Measurements from ENCODE around the gene SEPSECS. TPM values are rescaled to one million over a fixed set of nuclear protein-coding genes. Genes with fewer than 3 reads are reported as not detected.

Gene SEPSECS
- total RNA-seq, 1 donor from 2014 or later, result 10.8 TPM

DNA sequence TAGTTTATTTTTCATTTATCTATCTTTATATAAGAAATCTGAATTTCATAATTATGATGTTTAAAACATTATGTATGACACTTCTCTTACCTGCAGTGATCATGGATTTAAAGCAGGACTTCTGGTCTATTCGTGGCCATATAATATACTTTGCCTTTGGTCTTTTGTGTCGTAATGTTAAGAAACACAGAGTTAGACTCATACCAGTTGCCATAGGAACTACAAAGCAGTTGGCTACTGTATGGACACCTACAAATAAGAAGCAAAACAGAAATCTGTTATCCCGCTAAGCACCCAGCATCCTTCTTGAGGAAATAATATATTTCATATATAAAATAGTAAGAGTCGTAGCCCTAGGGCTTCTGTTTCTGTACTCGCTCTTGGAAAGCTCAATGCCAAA lies 4.3 kb downstream of the SEPSECS start:
- DNase-seq (ENCODE audit: low spot score), result no peak

DNA sequence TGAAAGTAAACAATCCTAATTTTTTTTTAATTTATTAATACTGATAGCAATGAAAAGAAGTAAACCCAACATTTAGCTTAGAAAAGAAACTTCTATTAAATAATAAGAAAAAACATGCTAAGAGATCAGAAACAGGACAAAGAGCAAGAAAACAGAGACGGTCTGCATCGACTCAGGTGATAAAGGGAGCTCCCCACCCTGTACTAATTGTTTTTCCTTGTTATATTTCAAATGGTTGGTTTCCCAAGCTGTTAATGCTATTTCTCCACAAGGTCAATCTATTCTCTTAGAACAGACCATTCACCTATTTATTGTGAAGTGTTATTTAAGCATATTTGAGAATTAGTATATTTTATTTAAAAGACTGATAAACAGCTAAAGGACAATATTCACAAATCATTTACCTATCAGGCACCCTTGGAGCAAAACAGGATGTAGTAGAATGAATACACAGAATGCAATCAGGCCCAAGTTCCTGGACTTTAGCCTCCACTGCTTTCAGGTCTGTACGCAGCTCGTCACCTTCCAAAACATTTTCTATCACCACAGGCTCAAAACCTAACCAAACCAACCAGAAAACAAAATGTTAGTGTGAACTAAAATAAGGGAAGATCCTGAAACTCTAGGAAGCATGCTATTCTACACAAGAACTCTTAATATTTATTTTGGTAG lies 5.5 kb downstream of the SEPSECS start:
- DNase-seq (ENCODE audit: low spot score), result no peak

DNA sequence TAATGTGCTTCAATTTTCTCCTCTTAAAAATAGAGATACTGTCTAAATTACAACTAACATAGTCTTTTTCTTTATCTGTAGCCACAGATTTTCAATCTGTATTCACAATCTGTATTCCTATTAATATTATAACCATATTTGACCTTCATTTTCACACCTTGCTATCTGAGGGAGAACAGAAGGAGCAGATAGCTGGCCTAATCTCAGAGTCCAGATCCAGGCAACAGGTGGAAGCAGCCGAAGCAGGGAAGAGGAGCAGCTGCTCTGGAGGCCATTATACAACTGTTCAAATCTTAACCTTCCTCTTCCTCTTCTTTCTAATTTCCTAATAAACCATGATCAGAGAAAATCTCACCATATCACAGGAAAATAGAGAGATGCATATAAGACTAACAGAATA lies 14.2 kb downstream of the SEPSECS start:
- no peak for DNase-seq (ENCODE audit: low spot score)

DNA sequence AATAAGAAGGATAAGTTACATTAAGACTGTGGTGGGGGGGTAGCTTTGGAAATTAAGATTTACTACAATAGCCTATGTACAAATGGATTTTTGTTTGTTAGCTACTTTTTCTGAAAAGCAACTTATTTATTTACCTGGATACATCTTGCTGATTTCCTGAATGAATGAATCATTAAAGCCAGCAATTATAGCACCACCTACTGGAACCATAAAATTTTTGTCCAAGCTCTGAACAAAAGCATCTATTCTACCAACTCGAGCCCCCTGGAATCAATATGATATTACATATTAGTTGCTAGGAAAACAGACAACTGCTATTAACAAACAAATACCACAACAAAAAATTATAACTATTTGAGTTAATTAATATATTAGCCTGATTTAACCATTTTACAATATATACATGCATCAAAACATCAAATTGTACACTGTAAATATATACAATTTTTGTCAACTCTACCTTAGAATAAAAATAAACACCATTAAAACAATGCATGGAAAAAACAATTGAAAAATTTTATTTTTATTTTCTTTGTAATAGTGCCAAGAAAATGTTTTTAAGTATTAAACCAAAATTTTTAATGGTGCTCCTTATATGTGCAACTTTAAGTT lies 15.3 kb downstream of the SEPSECS start:
- no peak for DNase-seq (ENCODE audit: low spot score)

DNA sequence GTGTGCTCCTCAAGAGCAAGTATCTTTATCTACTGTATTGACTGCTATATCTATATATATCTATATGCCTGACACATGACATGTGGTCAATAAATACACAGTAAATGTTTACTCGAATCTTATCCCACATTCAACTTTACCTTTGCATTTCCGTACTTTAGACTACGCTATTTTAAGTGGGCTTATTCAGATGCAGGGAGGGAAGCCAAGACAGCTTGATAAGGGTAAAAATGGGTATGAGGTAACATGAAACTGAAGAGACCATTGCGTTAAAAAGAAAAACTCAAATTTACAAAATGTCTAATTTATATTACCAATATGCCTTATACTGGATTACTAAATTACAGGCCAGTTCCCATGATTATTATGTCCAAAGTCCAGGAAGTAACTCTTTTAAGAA lies 17.8 kb downstream of the SEPSECS start:
- no peak for DNase-seq (ENCODE audit: low spot score)

DNA sequence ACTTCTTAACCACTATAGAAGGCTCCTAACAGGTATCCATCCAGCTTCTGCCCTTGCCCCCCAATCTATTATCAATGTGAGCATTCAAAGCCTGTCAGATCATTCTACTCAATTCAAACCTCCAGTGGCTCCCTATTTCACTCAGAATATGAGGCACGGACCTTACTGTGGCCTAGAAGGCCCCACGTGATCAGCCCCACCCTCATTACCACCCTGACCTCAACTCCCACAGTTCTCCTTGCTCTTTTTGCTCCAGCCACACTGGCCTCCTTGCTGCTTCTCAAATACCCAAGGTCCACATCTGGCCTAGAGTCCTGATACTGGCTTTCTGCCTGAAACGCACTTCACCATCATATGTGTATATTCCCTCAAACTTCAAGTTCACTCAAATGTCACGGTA lies 18.7 kb downstream of the SEPSECS start:
- DNase-seq (ENCODE audit: low spot score), result no peak

DNA sequence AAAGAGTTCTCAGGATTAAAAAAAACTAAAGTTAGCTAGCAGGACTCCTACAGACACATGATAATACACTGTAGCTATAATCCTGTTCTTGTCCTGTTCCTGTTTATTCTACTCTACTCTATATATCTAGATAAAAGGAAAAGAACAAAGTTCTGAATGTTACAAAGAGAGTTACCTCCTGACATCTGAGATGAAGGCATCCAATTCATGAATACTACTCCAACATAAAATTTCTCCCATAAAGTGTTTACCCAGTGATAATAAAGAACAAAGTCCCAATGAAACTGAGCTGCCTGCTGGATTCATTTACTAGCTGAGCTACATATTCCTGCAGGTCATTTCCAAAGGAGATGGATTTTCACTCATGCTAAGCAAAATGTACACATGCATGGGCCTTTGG lies 27.1 kb downstream of the SEPSECS start:
- DNase-seq (ENCODE audit: low spot score), result no peak

DNA sequence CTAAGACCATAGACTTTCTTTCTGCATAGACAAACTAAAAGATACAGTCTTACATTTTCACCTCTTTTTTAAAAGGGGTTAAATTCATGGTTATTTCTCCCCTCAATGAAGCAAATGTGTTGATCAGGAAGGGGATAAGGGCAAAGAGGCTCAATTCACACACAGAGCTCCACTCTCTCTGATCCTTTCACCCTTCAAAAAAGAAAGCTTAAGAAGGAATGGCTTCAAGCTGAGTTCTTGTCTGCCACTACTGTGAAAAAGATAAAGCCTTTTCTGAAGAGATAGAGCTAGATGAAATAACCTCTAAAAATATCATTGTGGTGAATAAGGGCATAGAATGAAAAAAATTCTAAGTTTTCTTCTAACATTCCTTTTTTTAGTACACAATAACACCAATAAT lies 28.3 kb downstream of the SEPSECS start:
- DNase-seq (ENCODE audit: low spot score), result no peak

DNA sequence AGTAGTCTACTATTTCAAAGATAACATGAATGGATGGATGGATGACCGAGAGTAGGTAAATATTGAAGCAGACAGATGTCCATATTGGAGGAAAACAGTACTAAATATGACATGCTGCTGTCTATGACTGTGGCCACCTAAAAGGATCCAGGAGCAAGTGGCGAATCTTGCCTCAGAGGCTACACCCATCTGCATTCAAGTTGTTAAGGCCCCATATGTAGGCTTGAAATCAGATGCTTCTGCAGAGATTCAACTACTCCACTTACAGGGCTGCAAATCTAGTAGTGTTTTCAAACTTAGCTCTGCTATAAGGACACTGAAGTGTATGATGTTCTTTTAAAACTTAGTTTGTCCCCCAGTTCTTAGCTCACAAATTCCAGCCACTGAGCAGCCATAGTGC lies 28.9 kb downstream of the SEPSECS start:
- no peak for DNase-seq (ENCODE audit: low spot score)

DNA sequence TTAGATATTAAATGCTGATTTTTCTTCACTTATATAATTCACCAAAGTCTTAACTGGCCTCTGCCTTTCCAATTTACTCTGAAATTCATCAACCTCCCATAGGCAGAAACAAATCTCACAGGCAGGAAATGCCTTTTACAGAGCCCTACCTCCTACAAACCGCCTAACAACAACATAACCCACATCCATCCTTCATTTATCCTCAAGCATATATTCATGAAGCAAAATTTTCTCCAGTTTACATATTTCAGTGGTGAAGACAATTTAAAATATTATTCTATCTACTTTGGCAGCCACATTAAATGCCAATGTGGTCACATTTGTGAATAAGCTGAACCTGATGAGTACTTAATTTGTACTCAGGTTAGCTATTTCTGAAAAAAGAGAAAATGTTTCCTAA lies 30.3 kb downstream of the SEPSECS start:
- no peak for DNase-seq (ENCODE audit: low spot score)

DNA sequence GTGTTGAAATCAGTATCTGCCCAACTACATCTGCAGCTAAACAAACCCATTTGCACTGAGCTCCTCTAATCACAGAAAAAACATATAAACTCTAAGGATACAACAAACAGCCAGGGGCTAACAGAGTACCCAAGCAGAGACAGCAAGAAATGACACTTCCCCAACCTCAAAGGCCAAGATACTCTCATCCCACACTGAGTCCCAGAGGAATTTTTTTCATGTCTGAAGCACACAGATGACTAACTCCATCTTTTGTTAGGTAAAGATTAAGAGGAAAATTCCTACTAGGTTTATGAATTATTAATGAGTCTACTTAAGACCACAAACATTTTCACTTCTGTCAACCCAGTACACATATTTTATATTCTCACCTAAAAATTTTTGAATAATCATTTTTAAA lies 31.6 kb downstream of the SEPSECS start:
- no peak for DNase-seq (ENCODE audit: low spot score)

DNA sequence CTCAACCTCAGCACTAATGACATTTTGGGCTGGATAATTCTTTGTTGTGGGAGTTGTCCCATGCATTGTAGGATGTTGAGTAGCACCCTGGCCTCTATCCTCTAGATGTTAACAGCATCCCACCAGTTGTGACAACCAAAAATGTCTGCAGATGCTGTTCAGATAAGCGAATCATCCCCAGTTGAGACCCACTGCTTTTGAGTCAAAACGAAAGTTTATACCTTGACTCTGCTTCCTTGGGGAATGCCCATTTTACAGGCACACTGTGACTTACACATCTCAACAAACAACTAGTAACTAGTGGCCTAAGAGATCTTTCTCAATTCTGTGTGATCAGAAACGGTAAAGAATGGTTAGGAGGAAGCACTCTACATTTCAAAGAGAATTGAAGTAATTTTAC lies 37.0 kb downstream of the SEPSECS start:
- no peak for DNase-seq (ENCODE audit: low spot score)

DNA sequence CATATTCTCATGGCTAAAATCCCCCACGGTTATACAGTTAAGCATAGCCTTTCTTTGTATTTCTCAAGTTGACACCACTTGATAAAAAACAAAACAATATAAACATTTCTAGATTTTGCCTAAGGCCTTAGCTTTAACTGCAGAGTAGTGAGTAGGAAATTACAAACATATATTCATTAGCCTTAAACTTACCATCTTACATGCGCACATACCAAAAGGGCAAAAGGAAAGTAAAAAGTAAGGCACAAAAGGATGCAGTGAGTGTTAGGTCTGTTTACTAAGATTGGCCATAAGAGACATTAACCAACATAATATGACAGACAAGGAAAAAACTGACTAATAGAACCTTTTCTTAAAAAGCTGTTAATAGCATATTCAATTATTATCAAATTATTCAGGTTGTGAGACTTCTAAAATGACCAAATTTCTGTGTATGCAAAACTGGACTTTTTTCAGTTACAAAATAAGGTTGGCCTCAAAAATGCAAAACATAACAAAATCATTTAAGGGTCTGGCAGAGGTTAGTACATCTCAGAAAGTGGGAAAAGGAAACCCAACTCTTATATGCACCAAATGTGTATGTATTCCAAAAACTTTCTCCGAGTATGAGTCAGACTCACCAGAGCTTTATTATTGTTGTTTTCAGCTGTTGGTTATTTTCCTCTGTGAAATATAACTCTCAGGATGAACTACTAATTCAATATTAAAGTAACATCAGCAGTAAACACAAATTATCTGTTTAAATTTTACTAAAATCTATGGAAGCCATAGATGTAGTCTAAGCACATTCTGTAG lies 39.9 kb downstream of the SEPSECS start:
- no peak for DNase-seq (ENCODE audit: low spot score)

DNA sequence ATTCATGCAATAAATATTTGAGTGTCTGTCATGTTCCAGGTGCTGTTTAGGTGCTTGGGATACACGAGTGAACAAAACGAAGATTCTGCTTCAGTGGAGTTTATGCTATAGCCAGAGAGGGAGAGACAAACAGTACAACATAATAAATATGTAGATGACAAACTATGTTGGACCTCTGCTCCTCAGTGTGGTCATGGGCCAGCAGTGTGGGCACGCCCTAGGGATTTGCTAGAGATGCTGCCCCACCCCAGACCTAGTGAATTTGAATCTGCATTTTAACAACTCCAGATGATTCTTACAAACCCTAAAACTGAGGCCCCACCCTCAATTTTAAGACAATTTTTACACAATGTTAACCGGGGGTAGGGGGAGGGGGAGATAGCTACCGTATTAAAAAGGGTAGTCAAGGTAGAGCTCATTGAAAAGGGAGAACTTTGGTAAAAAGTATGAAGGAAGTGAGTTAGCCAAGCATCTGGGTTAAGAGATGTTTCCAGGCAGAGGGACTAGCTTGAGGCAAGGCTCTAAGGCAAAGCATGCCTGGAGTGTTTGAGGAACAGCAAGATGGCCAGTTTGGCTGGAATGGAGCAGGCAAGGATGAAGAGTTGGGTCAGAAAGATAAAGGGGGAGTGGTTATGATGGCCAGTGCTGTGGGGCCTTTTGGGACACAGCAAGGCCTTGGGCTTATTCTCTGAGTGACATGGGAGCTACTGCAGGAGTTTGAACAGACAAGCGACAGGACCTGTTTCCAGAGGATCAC lies 42.4 kb downstream of the SEPSECS start:
- DNase-seq (ENCODE audit: low spot score), result no peak

DNA sequence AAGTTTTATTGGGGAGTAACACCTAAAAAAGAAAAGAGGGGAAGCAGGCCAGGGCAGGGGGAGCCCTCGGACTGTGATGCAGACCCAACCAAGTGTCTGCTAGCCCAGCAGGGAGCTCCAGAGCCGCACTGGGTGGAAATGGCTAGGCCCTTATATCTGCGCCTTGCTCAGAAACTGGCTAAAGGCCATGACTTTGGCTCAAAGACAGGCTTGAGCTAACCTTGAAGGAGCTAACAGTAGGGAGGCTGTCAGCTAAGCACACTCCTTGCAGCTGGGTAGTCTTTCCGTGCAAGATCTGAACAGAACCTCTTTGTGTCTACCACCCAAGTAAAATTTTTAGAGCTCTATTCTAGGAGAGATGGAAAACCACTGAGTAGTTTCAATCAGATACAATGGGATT lies 43.0 kb downstream of the SEPSECS start:
- no peak for DNase-seq (ENCODE audit: low spot score)

DNA sequence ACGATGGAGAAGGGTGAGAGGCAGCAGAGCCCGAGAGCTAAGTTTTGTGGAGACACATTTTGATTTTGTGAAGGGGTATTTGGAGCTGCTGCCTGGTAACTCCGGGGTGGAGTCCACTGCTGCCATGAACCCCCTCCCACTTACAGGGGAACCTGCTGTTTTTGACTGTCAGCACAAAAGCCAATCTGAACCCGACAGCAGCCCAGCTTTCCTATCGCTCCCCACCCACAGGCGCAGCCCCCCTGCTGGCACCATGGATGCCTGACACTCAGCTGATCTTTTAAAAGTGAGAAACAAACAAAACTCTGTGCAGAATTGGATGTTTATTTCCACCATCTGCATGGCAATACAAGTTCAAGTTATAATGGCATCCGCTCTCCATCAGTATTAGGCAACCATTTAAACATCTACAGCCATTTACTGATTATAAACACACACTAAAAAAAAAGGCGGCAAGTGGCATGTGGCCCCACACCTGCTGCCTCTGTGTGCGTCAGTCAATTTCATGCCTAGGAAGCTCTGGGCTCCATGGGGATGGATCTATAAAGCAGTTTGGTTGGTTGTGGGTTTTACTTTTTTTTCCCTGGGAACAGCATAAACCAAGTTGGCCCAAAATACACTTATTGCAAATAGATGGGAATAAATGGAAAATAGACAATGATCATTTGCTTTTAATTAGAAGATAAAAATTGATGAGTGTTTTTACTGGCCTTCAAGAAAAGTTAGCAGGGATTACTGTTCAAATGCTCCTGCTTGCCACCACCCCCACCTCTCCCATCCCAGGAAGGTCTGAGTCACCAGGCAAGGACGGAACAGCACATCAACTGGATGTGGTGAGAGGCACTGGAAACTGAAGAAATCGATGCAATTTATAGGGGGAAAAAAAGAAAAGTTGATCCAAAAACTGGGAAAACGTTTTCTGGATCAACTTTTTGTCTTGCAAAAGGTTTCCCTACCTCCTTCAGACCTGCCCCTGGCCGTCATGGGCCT lies 46.0 kb downstream of the SEPSECS start:
- no peak for DNase-seq (ENCODE audit: low spot score)

DNA sequence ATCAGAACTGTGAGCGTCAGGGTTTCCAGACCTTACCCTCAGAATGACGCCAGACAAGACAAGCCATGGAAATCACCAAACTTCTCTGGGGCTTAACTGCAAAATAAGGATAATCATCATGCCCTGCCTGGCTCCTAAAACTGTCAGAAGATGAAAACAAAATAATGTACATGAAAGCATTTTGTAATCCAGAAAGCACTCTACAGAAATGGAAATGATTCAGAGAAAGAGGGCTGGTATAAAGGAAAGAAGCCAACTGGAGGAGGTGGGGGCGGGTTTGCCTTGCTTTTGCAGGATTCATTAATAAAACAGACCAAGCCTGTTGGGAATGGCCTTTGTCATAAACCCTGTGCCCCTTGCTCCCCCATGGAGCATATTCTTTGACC lies 47.3 kb downstream of the SEPSECS start:
- no peak for DNase-seq (ENCODE audit: low spot score)

DNA sequence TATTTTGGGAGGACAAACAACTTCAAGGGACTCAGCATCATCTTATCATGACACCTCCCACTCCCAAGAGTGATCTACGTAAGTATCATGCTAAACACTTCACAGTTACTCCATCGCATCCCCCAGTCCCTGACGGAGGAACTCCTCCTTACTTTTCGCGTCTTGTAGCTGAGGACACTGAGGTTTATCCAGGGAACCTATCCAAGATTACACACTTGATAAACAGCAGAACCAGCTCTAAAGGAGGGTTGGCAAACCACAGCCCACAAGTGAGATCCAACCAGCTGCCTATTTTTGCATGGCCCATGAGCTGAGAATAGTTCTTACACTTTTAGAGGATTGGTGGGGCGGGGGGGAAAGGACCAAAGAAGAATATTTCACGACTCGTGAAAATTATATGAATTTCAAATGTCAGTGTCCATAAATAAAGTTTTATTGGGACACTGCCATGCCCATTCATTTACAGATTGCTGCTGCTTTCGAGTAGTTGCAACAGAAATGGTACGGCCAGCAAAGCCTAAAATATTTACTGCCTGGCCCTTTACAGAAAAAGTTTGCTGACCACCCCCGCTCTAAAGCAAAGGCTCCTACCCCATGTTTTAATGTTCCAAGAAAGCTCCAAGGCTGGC lies 47.8 kb downstream of the SEPSECS start:
- no peak for DNase-seq (ENCODE audit: low spot score)

DNA sequence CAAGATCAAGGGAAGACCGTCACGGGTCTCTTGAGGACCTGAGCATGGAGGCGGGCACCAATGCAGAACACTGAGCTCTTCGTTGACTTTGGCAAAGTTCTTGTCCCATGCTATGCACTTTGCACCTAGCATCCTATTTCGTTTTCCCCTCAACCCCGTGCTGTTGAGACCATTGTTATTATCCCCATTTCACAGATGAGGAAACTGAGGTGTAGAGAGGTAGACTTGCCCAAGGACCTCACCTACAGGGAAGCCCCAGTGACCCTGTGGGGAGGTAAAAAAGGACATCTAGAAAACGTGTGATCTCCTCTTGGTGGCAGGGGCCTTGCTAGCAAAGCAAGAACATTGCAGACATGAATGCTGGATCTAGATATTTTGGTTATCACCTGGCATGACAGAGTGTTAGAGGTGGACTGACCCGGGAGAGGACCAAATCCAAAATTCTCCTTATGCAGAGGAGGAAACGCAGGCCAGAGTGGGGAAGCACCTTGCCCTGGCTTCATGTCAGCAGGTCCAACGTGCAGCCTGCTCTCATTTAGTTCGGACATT lies 48.5 kb downstream of the SEPSECS start:
- no peak for DNase-seq (ENCODE audit: low spot score)

DNA sequence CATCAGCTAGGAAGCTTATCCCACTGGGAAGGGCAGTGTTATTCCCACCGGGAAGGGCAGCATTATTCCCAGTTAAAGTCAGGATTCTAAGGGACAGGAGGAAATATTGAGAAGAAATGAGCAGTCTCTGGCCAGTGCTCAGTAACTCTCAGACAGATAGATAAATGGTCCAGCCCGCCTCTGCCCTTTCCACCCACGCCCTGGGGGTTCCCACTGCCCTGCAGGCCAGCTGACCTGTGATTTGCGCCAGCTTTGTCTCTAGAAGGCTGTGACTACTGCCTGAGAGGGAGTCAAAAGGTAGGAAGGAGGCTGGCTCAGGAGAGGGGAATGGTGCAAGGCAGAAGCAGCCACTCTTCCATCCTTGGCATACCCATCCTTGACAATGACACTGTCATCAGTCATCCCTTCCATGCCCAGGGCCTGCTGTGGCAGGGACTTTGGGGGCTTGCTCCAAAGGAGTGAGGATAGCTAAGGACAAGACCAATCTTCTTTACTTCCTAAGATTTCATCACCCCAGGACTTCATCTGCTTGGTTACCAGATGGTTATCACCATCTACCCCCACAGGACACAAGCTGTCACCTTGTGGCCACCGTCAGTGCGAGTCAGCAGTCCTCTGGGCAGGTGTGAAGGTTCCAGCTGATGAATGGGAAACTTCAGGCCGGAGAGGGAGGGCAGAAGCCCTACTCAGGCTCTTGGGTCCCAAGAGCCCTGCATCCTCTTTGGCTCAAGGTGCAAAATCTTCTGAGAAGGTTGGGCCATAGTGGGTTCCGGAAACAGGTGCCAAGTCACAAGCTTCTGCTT lies 49.5 kb downstream of the SEPSECS start:
- DNase-seq (ENCODE audit: low spot score), result no peak
